Transverse colon (tissue), 4 donors: Measurements from ENCODE around the gene HOXB2. TPM values are rescaled to one million over a fixed set of nuclear protein-coding genes. Genes with fewer than 3 reads are reported as not detected.

ENCODE experiments used
- DNase-seq: peaks from one replicate; pipeline ENCODE4 v3.0.0-alpha.2; 2019
- H3K27ac ChIP-seq, 4 donors: fragments of 200-600 bp; sonication (generic); 2 replicates each; pipeline ENCODE4 v1.5.1; 2016 to 2018; ENCODE audit warnings: inconsistent platforms in 4 of 4
- H3K27me3 ChIP-seq: fragments of 200-600 bp; sonication (generic); 2 replicates; pipeline ENCODE4 v1.5.1; 2017; ENCODE audit warnings: inconsistent platforms
- H3K36me3 ChIP-seq, 4 donors: fragments of 200-600 bp; sonication (generic); 2 replicates each; pipeline ENCODE4 v1.5.1; 2017 to 2019; ENCODE audit warnings: inconsistent platforms in 4 of 4
- H3K4me1 ChIP-seq, 4 donors: fragments of 200-600 bp; sonication (generic); 2 replicates each; pipeline ENCODE4 v1.5.1; 2017 to 2020; ENCODE audit warnings: inconsistent platforms in 4 of 4
- H3K4me3 ChIP-seq, 4 donors: fragments of 200-600 bp; sonication (generic); 1 replicate in 1 of 4; 2 replicates in 3 of 4; pipeline versions ENCODE4 v1.5.1 to v1.6.1; 2017 to 2019; ENCODE audit warnings: inconsistent platforms in 4 of 4
- H3K9me3 ChIP-seq, 2 donors: fragments of 200-600 bp; sonication (generic); 2 replicates each; pipeline ENCODE4 v1.5.1; 2017 to 2019; ENCODE audit warnings: inconsistent platforms in 2 of 2
- EP300 ChIP-seq: sonication (generic); formaldehyde crosslinking; IDR thresholded peaks from one replicate; pipeline ENCODE4 v1.6.1; 2017; ENCODE audit warnings: antibody characterized with exemption, low read depth
- POLR2A ChIP-seq: fragments of 450-650 bp; IDR thresholded peaks from one replicate; pipeline ENCODE4 v1.6.1; 2016; ENCODE audit warnings: antibody characterized with exemption, mild to moderate bottlenecking, moderate library complexity
- POLR2AphosphoS5 ChIP-seq, 3 donors: sonication (generic); formaldehyde crosslinking; IDR thresholded peaks; one replicate each; pipeline ENCODE4 v1.6.1; 2016; ENCODE audit warnings: antibody characterized with exemption in 3 of 3
- WGBS, 2 donors: methylation state at CpG; one replicate each; pipeline ENCODE4 v1.1.5; 2018; ENCODE audit warnings: low coverage in 1 of 2; 5-methylcytosine and 5-hydroxymethylcytosine counted together
- in situ Hi-C, 4 donors: fragments of 200-750 bp; cut with MboI; loops; one replicate each; pipeline versions ENCODE4 v1.15.0 to v1.15.1; 2017; ENCODE audit warnings: low sequenced_read_pairs in 3 of 4, low pct_ligation_motif_present in 1 of 4, low pct_unique_long_range_greater_than_20kb in 1 of 4
- intact Hi-C: fragments of 100-400 bp; cut with DNase I; formaldehyde crosslinking; loops from one replicate; pipeline ENCODE4 v1.15.1; 2023; ENCODE audit warnings: low total_unique reads
- total RNA-seq, 4 donors: library from RNA; depleted of rRNA; stranded (reverse); fragments of >200 nt; gene quantifications; one replicate each; pipeline ENCODE4 v1.1.0, GENCODE V29; 2016
- TF ChIP-seq, protein P1 (sequence below), 5 experiments: fragments of 200-600 bp in 3 of 5; fragments of 450-650 bp in 2 of 5; sonication (generic) in 3 of 5; IDR thresholded peaks; 1 replicate in 2 of 5; 2 replicates in 3 of 5; pipeline ENCODE4 v1.5.1; 2016 to 2017; ENCODE audit warnings: antibody characterized with exemption in 5 of 5, inconsistent platforms in 3 of 5, mild to moderate bottlenecking in 2 of 5, moderate library complexity in 1 of 5

The HOXB2 gene
- total RNA-seq, 4 donors from 2014 or later = 13.5 to 93.9 (median 13.8) TPM; not detected in 1

DNA sequence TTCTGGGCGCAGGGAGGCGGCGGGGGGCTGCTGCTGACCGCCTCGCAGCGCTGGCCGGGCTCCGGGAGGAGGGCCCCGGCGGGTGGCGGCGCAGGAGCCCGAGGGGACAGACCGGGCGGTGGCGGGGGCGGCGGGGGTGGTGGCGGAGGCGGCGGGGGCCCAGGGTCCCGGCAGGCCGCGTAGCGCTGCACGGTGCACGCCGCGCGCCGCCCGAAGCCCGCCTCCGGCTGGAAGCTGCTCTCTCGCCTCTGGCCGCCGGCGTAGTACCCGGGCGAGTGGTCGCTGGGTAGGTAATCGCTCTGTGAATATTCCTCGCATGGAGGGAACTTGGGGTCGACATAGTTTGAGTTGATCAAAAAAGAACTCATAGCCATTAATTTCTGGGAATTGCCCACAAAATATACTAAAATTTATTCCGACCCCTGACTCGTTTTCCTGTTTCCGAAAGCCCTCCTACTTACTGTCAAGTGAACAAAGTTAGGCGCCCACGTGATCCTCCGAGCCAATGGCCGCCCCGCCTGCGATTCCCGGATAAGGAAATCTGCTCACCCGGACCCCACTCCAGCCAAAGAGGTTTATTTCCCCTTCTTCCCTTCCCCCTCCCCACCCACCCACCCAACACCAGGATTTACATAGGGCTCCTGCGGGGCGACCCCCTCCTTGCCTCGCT is 33.2 kb upstream of the HOXB2 start, which contains the start of gene HOXB4:
TSS of gene HOXB4 (minus strand) at position 405 of the 670 bp plus-strand sequence. CDS start at position 374, 31 bp downstream.
- intact Hi-C loops = loop anchor here (5.0 kb wide), 1 partner anchor 36 kb away; no protein-coding TSS in a partner anchor
- Histone ChIP-seq H3K4me1 (peaks cover 18 to 84% (median 69%) of the 10 kb centered on the region in 4 donors), H3K27me3 (peaks cover 7% of the 10 kb centered on the region)

DNA sequence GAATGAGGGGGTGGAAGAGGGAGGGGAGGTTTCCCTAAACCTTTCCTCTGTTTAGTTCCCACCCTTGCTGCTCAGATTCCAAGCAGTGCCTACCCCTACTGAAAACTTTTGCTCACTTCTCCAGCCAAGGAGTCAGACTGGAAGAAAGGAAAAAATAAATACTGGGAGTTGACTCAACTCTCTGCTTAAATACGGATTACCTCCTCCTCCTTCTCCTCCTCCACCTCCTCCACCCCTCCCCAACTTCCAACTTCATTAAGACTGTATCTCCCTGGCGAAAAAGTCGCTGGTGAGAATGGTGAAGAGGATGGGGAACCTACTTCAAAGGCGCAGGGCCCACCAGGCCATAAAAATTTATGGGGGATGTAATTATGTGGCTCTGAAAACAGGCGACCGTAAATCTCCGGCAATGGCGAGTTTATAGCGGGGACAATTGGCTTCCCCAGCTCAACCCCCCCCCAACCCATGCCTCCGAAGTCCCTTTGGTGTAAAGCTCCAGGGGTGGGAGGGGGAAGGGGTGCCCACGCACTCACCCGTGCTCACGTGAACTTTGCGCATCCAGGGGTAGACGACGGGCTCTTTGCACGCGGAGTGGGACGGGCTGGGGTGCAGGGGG is 32.5 kb upstream of the HOXB2 start:
- Histone ChIP-seq H3K36me3 (no peaks in the 10 kb centered on the region), H3K4me3 (peak overlapping the region; percentile 6 to 54 (median 46)), H3K27ac (peak overlapping the region; percentile 89 to 95 (median 92)), H3K4me1 (peaks cover 24 to 85% (median 69%) of the 10 kb centered on the region in 4 donors), H3K27me3 (peaks cover 7% of the 10 kb centered on the region), H3K9me3 (no peaks in the 10 kb centered on the region)
- WGBS, 2 donors = 0 to 1% methylated on average over 3 to 10 of the region's 19 CpGs
- in situ Hi-C loops = no loop called here
- no peak for DNase-seq
- TF ChIP-seq, protein P1, sequence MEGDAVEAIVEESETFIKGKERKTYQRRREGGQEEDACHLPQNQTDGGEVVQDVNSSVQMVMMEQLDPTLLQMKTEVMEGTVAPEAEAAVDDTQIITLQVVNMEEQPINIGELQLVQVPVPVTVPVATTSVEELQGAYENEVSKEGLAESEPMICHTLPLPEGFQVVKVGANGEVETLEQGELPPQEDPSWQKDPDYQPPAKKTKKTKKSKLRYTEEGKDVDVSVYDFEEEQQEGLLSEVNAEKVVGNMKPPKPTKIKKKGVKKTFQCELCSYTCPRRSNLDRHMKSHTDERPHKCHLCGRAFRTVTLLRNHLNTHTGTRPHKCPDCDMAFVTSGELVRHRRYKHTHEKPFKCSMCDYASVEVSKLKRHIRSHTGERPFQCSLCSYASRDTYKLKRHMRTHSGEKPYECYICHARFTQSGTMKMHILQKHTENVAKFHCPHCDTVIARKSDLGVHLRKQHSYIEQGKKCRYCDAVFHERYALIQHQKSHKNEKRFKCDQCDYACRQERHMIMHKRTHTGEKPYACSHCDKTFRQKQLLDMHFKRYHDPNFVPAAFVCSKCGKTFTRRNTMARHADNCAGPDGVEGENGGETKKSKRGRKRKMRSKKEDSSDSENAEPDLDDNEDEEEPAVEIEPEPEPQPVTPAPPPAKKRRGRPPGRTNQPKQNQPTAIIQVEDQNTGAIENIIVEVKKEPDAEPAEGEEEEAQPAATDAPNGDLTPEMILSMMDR (IDR thresholded peaks at IDR 0.05) = no peak
- peak in 1 of 3 donors; percentile 17 for TF ChIP-seq POLR2AphosphoS5 (IDR thresholded peaks at IDR 0.05)
- no peak for TF ChIP-seq POLR2A
- TF ChIP-seq EP300 = no peak
- intact Hi-C loops = loop anchor here (5.0 kb wide), 1 partner anchor 35 kb away; no protein-coding TSS in a partner anchor

More for the DNA sequence above, 33.2 kb upstream of the HOXB2 start, which contains the start of gene HOXB4:
- Histone ChIP-seq H3K27ac (peak within 1 kb of the TSS; percentile 89 to 95 (median 92)), H3K4me3 (peak within 1 kb of the TSS; percentile 38 to 54 (median 46)), H3K36me3 (no peaks in the 10 kb centered on the region), H3K9me3 (no peaks in the 10 kb centered on the region)
- peak; percentile 80 for DNase-seq
- WGBS, 2 donors = 9% methylated on average over 23 of the region's 58 CpGs; no CpG with 5 or more reads in 1 of the 2 donors
- TF ChIP-seq POLR2A (no peak), EP300 (no peak), POLR2AphosphoS5 (IDR thresholded peaks at IDR 0.05) (peak in 2 of 3 donors; percentile 14 to 46)
- TF ChIP-seq, protein P1 (IDR thresholded peaks at IDR 0.05) = no peak
- in situ Hi-C loops = no loop called here

DNA sequence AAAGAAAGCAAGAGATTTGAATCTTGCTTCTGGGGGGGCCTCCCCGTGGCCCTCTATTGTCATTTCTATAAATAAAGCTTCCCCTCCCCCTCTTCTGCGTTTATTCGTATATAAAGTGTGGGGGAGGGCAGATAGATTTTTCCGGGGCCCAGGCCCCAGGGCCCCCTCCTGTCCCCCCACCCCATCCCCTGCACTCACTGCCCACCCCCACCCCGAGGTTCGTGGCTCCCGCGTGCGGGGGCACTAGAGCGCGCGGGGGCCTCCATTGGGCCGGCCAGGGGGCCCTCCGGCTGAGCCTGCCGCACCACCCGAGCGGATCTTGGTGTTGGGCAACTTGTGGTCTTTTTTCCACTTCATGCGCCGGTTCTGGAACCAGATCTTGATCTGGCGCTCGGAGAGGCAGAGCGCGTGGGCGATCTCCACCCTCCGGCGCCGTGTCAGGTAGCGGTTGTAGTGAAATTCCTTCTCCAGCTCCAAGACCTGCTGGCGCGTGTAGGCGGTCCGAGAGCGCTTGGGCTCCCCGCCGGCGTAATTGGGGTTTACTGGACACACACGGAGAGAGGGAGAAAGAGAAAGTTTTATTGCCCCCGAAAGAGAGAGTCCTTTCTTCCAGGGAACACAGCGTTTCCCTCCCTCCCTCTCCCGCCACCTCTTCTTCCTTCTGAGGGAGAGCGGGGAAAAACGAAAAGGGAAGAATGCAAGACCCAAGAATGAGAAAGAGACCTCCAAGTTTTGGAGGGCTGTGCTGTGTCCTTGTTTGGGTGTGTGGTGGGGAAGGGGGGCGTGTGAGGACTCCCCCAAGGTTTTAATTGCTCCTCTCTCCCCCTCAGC is 31.8 kb upstream of the HOXB2 start:
- in situ Hi-C loops = no loop called here
- peak overlapping the region; percentile 6 to 54 (median 46) for H3K4me3 ChIP-seq
- H3K27me3 ChIP-seq = peaks cover 7% of the 10 kb centered on the region

More for the DNA sequence above, 31.8 kb upstream of the HOXB2 start:
- Histone ChIP-seq H3K9me3 (no peaks in the 10 kb centered on the region), H3K4me1 (peaks cover 30 to 92% (median 73%) of the 10 kb centered on the region in 4 donors), H3K27ac (peak overlapping the region; percentile 89 to 95 (median 92)), H3K36me3 (no peaks in the 10 kb centered on the region)
- TF ChIP-seq POLR2AphosphoS5 (IDR thresholded peaks at IDR 0.05) (peak; percentile 5 to 36 (median 32)), POLR2A (no peak), EP300 (no peak)
- TF ChIP-seq, protein P1 (IDR thresholded peaks at IDR 0.05) = no peak
- WGBS, 2 donors = 33 to 37% methylated on average over 1 to 43 of the region's 43 CpGs
- no peak for DNase-seq
- intact Hi-C loops = loop anchor here (5.0 kb wide), 1 partner anchor 34 kb away; no protein-coding TSS in a partner anchor
